IPS-NIHi11 (cell line): Measurements from ENCODE around the gene AUTS2.

Experiments used
- DNase-seq: peaks from one replicate; pipeline ENCODE4 v3.0.0; 2012; ENCODE audit warnings: mixed read lengths, low spot score

The AUTS2 gene

GRCh38 chr7:70751895-70752294 lies 1153.6 kb downstream of the AUTS2 start:
- no peak for DNase-seq

- DNase-seq = no peak
Observed at GRCh38 chr7:70752794-70753241, 1154.5 kb downstream of the AUTS2 start.

- DNase-seq = no peak
Observed at GRCh38 chr7:70756789-70757188, 1158.5 kb downstream of the AUTS2 start.

- DNase-seq = no peak
Observed at GRCh38 chr7:70758646-70759045, 1160.4 kb downstream of the AUTS2 start.

- DNase-seq = no peak
Observed at GRCh38 chr7:70759674-70760073, 1161.4 kb downstream of the AUTS2 start.

- no peak for DNase-seq
Observed at GRCh38 chr7:70761711-70762328, 1163.5 kb downstream of the AUTS2 start.

- no peak for DNase-seq
Observed at GRCh38 chr7:70762696-70763095, 1164.4 kb downstream of the AUTS2 start.

- no peak for DNase-seq
Observed at GRCh38 chr7:70763961-70764691, 1165.9 kb downstream of the AUTS2 start.

GRCh38 chr7:70764701-70765208 lies 1166.5 kb downstream of the AUTS2 start:
- DNase-seq = no peak

- DNase-seq = no peak
Observed at GRCh38 chr7:70765651-70766050, 1167.4 kb downstream of the AUTS2 start.

- no peak for DNase-seq
Observed at GRCh38 chr7:70766109-70766508, 1167.8 kb downstream of the AUTS2 start.

- no peak for DNase-seq
Observed at GRCh38 chr7:70766694-70767093, 1168.4 kb downstream of the AUTS2 start.

- DNase-seq = no peak
Observed at GRCh38 chr7:70770154-70770553, 1171.9 kb downstream of the AUTS2 start.

- DNase-seq = no peak
Observed at GRCh38 chr7:70771451-70771850, 1173.2 kb downstream of the AUTS2 start.

GRCh38 chr7:70772891-70773290 lies 1174.6 kb downstream of the AUTS2 start:
- no peak for DNase-seq

- no peak for DNase-seq
Observed at GRCh38 chr7:70773406-70773805, 1175.1 kb downstream of the AUTS2 start.

- no peak for DNase-seq
Observed at GRCh38 chr7:70774950-70775527, 1176.8 kb downstream of the AUTS2 start.

GRCh38 chr7:70775570-70776156 lies 1177.4 kb downstream of the AUTS2 start:
- no peak for DNase-seq

GRCh38 chr7:70776627-70777101 lies 1178.4 kb downstream of the AUTS2 start:
- no peak for DNase-seq

- no peak for DNase-seq
Observed at GRCh38 chr7:70777251-70777650, 1179.0 kb downstream of the AUTS2 start.

- no peak for DNase-seq
Observed at GRCh38 chr7:70778585-70778984, 1180.3 kb downstream of the AUTS2 start.

- no peak for DNase-seq
Observed at GRCh38 chr7:70779321-70779720, 1181.0 kb downstream of the AUTS2 start.

GRCh38 chr7:70781922-70782311 lies 1183.6 kb downstream of the AUTS2 start:
- no peak for DNase-seq
